GM12892 (cell line): ENCODE data around the gene NFATC4.

ENCODE experiments used
- POLR2A ChIP-seq: IDR thresholded peaks from 2 replicates; pipeline ENCODE4 v1.6.1; 2011; ENCODE audit warnings: low read depth, low read length, control low read depth
- POLR2AphosphoS5 ChIP-seq: IDR thresholded peaks from 2 replicates; pipeline ENCODE4 v1.6.1; 2011; ENCODE audit warnings: low read depth, low read length, control low read depth
- TAF1 ChIP-seq: IDR thresholded peaks from 2 replicates; pipeline ENCODE4 v1.6.1; 2011; ENCODE audit warnings: low read depth, mild to moderate bottlenecking, control low read depth, low read length, borderline replicate concordance

DNA sequence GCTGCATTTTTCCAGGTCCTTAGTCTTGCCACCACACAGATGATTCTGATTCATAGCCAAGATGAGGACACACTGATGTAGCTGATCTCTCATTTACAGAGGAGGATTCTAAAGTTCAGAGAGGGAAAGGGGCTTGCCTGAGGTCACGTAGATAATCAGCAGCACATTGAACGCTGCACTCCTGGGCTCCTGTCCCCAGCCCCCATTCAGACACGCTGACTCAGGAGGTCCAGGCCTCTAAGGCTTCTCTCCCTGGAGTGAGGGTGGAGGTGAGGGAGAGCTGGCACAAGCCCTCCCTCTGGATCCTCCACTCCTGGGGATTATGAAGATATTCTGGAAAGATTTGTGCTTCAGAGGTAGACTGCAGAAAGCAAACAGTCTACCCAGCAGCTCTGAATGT is 10.3 kb downstream of the NFATC4 start:
- no peak for TF ChIP-seq POLR2A
- TF ChIP-seq POLR2AphosphoS5, result no peak
- no peak for TF ChIP-seq TAF1
